Keratinocyte (primary cell): Measurements from ENCODE around the gene TSC22D2. TPM values are rescaled to one million over a fixed set of nuclear protein-coding genes. Genes with fewer than 3 reads are reported as not detected.
A peak's percentile ranks its signal among the peaks of the same experiment; 100 is the strongest.

Experiments
- DNase-seq: peaks from one replicate; pipeline ENCODE4 v3.0.0-alpha.2; 2011; ENCODE audit warnings: low read depth, missing footprints, low spot score
- FAIRE-seq: peaks from 2 replicates; lab custom pipeline; 2011; peaks lifted over from hg19 to GRCh38; lab: Jason Lieb, UNC
- H2AFZ ChIP-seq: 2 replicates; pipeline ENCODE4 v1.6.0; 2012; ENCODE audit warnings: low read length, control low read depth, inconsistent platforms; ENCODE audit not compliant: control insufficient read depth
- H3K27ac ChIP-seq: 2 replicates; pipeline ENCODE4 v1.5.1; 2011; ENCODE audit warnings: low read length; ENCODE audit not compliant: control insufficient read depth, insufficient read depth
- H3K27me3 ChIP-seq: 3 replicates; pipeline ENCODE4 v1.6.0; 2011; ENCODE audit warnings: low read length; ENCODE audit not compliant: control insufficient read depth, insufficient read depth; ENCODE audit errors: extremely low read depth
- H3K36me3 ChIP-seq, 2 experiments: 2 replicates in 1 of 2; 3 replicates in 1 of 2; pipeline ENCODE4 v1.5.1; 2011; ENCODE audit warnings: low read length in 2 of 2, mild to moderate bottlenecking in 1 of 2; ENCODE audit not compliant: control insufficient read depth in 2 of 2, insufficient read depth in 2 of 2; ENCODE audit errors: extremely low read depth in 1 of 2
- H3K4me1 ChIP-seq: 3 replicates; pipeline ENCODE4 v1.5.1; 2011; ENCODE audit warnings: low read length; ENCODE audit not compliant: control insufficient read depth, insufficient read depth; ENCODE audit errors: extremely low read depth
- H3K4me2 ChIP-seq: 3 replicates; pipeline ENCODE4 v1.6.0; 2011; ENCODE audit warnings: low read depth, low read length; ENCODE audit not compliant: control insufficient read depth, insufficient read depth; ENCODE audit errors: extremely low read depth
- H3K4me3 ChIP-seq, 3 experiments: fragments of 200-600 bp in 1 of 3; sonication (generic) in 1 of 3; 2 replicates in 2 of 3; 3 replicates in 1 of 3; pipeline ENCODE4 v1.5.1; 2011 to 2016; ENCODE audit warnings: low read length in 3 of 3, mild to moderate bottlenecking in 3 of 3, control low read depth in 2 of 3, inconsistent platforms in 1 of 3, low read depth in 1 of 3, mixed read lengths in 1 of 3, mixed run types in 1 of 3, moderate library complexity in 1 of 3; ENCODE audit not compliant: control insufficient read depth in 2 of 3, insufficient read depth in 2 of 3; ENCODE audit errors: extremely low read depth in 1 of 3
- H3K79me2 ChIP-seq: 2 replicates; pipeline ENCODE4 v1.6.0; 2012; ENCODE audit warnings: low read length; ENCODE audit not compliant: control insufficient read depth, insufficient read depth
- H3K9ac ChIP-seq: 3 replicates; pipeline ENCODE4 v1.6.0; 2011; ENCODE audit warnings: low read length; ENCODE audit not compliant: control insufficient read depth, insufficient read depth; ENCODE audit errors: extremely low read depth
- H3K9me1 ChIP-seq: 3 replicates; pipeline ENCODE4 v1.6.0; 2011; ENCODE audit warnings: low read length; ENCODE audit not compliant: control insufficient read depth, insufficient read depth; ENCODE audit errors: extremely low read depth
- H3K9me3 ChIP-seq: 2 replicates; pipeline ENCODE4 v1.5.1; 2012; ENCODE audit warnings: low read depth, low read length; ENCODE audit not compliant: control insufficient read depth
- H4K20me1 ChIP-seq: 3 replicates; pipeline ENCODE4 v1.6.0; 2011; ENCODE audit warnings: low read length; ENCODE audit not compliant: control insufficient read depth, insufficient read depth; ENCODE audit errors: extremely low read depth
- EZH2 ChIP-seq: IDR thresholded peaks from one replicate; pipeline ENCODE4 v1.6.1; 2012; ENCODE audit warnings: inconsistent platforms, mild to moderate bottlenecking, low read length, moderate library complexity
- dilution Hi-C: fragments of 300-500 bp; cut with MboI; formaldehyde crosslinking; loops from one replicate; pipeline ENCODE4 v1.7.0; 2020; ENCODE audit warnings: low sequenced_read_pairs; ENCODE audit not compliant: extremely low pct_ligation_motif_present
- polyA plus RNA-seq, 5 experiments: library from polyadenylated mRNA; depleted of rRNA in 3 of 5; stranded (reverse) in 3 of 5; stranded (forward) in 1 of 5; unstranded in 1 of 5; fragments of >200 nt; gene quantifications; 1 replicate in 1 of 5; 2 replicates in 3 of 5; 3 replicates in 1 of 5; pipeline versions ENCODE4 v1.2.1 to v1.2.3, GENCODE V29; 2011 to 2012; ENCODE audit warnings: missing spikeins in 2 of 5, low read depth in 1 of 5, low replicate concordance in 1 of 5
- TF ChIP-seq, protein P1 (sequence below), 3 experiments: IDR thresholded peaks in 1 of 3; conservative IDR thresholded peaks in 1 of 3; optimal IDR thresholded peaks in 1 of 3; 2 replicates in 2 of 3; 3 replicates in 1 of 3; pipeline versions ENCODE3 to v1.5.1; 2011; ENCODE audit warnings: low read length in 3 of 3, mild to moderate bottlenecking in 3 of 3, moderate library complexity in 2 of 3, control low read depth in 1 of 3, inconsistent platforms in 1 of 3; ENCODE audit not compliant: insufficient read depth in 2 of 3; ENCODE audit errors: extremely low read depth in 1 of 3

The TSC22D2 gene
- polyA plus RNA-seq, 1 donor (not counting 4 experiments of a cell fraction or from before 2014, with no cell fraction given): 22.3 TPM

DNA sequence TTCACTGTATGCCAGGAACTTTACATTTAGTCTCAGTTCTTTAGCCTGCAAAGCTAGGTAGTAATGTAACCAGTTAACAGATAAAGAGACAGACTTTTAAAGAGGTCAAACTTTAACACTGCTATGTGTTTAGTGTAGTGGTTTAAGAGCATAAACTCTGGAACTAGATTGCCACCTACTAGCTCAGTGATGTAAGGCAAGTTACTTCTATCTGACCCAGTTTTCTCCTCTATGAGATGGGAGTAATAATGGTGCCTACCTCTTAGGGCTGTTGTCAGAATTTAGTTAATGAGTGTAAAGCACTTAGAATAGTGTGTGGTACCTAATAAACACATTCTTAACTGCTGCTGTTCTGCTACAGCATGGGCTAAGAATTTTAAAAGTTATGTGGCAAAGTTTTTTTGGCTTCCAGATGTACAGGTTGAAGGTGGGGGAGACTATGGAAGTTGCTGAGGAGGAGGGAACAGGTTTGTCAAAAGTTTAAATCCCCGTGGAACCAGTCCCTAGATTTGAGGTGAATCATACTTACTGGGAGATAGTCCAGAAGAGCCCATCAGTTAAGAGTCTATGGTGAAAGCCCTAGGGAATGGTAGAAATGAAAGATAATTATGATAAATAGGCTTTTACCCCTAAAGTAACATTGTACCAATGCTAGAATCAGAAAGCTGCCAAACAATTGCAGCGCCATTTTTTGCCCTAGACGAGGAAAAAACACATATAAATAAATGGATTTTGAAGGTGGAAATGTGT is 13.9 kb downstream of the TSC22D2 start:
- no peak for TF ChIP-seq EZH2
- TF ChIP-seq, protein P1, sequence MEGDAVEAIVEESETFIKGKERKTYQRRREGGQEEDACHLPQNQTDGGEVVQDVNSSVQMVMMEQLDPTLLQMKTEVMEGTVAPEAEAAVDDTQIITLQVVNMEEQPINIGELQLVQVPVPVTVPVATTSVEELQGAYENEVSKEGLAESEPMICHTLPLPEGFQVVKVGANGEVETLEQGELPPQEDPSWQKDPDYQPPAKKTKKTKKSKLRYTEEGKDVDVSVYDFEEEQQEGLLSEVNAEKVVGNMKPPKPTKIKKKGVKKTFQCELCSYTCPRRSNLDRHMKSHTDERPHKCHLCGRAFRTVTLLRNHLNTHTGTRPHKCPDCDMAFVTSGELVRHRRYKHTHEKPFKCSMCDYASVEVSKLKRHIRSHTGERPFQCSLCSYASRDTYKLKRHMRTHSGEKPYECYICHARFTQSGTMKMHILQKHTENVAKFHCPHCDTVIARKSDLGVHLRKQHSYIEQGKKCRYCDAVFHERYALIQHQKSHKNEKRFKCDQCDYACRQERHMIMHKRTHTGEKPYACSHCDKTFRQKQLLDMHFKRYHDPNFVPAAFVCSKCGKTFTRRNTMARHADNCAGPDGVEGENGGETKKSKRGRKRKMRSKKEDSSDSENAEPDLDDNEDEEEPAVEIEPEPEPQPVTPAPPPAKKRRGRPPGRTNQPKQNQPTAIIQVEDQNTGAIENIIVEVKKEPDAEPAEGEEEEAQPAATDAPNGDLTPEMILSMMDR (optimal IDR thresholded peaks at IDR 0.05 in 1 of 3, IDR thresholded peaks at IDR 0.05 in 1 of 3, conservative IDR thresholded peaks at IDR 0.05 in 1 of 3; ENCODE audit: extremely low read depth in 1 of 3, insufficient read depth in 2 of 3, low read length in 3 of 3): no peak
- dilution Hi-C loops: loop anchor here (25.0 kb wide), 1 partner anchor 185 kb away; no protein-coding TSS in a partner anchor
- Histone ChIP-seq H4K20me1 (peaks cover 8% of the 10 kb centered on the region), H2AFZ (no peak overlapping the region), H3K9me3 (no peaks in the 10 kb centered on the region), H3K4me2 (peak overlapping the region; percentile 43), H3K27ac (no peak overlapping the region), H3K9ac (no peak overlapping the region), H3K36me3 (peaks cover 2 to 13% of the 10 kb centered on the region in 2 experiments), H3K27me3 (no peaks in the 10 kb centered on the region), H3K9me1 (no peaks in the 10 kb centered on the region), H3K79me2 (peaks cover 98% of the 10 kb centered on the region), H3K4me1 (peaks cover 39% of the 10 kb centered on the region), H3K4me3 (no peak overlapping the region)
- no peak for DNase-seq
- peak; percentile 51 for FAIRE-seq

DNA sequence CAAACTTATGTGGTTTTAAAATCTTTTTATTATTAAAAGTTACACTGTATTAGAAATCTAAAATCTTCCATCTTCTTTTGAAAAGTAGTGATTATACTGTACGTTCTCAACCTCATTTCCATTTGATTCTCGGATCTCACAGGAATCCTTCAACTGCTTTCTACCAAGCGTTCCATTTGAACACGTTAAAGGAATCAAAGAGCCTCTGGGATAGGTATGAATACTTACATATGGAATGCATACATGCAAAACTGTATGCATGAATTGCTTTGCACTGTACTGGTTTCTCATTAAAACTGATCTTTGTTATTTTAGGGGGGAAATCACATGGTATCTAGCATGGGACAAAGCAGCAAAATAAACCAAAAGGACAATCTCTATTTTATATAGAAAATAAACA is 14.8 kb downstream of the TSC22D2 start:
- Histone ChIP-seq H3K79me2 (peaks cover 97% of the 10 kb centered on the region), H3K27me3 (no peaks in the 10 kb centered on the region), H3K27ac (no peak overlapping the region), H3K9me3 (no peaks in the 10 kb centered on the region), H3K9ac (no peak overlapping the region), H4K20me1 (peaks cover 8% of the 10 kb centered on the region), H3K4me3 (no peak overlapping the region), H3K4me2 (no peak overlapping the region), H2AFZ (no peak overlapping the region), H3K9me1 (no peaks in the 10 kb centered on the region), H3K4me1 (peaks cover 30% of the 10 kb centered on the region), H3K36me3 (peaks cover 2 to 13% of the 10 kb centered on the region in 2 experiments)
- DNase-seq (no peak), FAIRE-seq (no peak)
- dilution Hi-C loops: loop anchor here (25.0 kb wide), 1 partner anchor 186 kb away; no protein-coding TSS in a partner anchor
- TF ChIP-seq, protein P1 (optimal IDR thresholded peaks at IDR 0.05 in 1 of 3, IDR thresholded peaks at IDR 0.05 in 1 of 3, conservative IDR thresholded peaks at IDR 0.05 in 1 of 3; ENCODE audit: extremely low read depth in 1 of 3, insufficient read depth in 2 of 3, low read length in 3 of 3): no peak
- no peak for TF ChIP-seq EZH2
